Panc1 (cell line): ENCODE measurements around the gene MSGN1. TPM values are rescaled to one million over a fixed set of nuclear protein-coding genes. Genes with fewer than 3 reads are reported as not detected.

Experiments
- ATAC-seq: fragments of 200-7000 bp; cut with Tn5 transposase; 2 replicates; pipeline ENCODE4 v1.9.1; 2020; ENCODE audit warnings: mild to moderate bottlenecking, moderate library complexity
- BruUV-seq: library from RNA; stranded (reverse); fragments of 400-500 nt; replicated peaks from 2 replicates; lab custom pipeline; 2021; lab: Mats Ljungman, UMichigan
- CTCF ChIA-PET: fragments of 300-600 bp; sonication (Branson Sonifier 250); formaldehyde crosslinking; loops from one replicate; lab custom pipeline; 2022; ENCODE audit warnings: antibody characterized with exemption; lab: Charles Lee
- POLR2A ChIA-PET: fragments of 300-600 bp; sonication (Branson Sonifier 250); formaldehyde crosslinking; loops from one replicate; lab custom pipeline; 2022; ENCODE audit warnings: antibody characterized with exemption; lab: Charles Lee
- DNase-seq: peaks from one replicate; pipeline ENCODE4 v3.0.0-alpha.2; 2010; ENCODE audit warnings: low read depth, low spot score
- H3K27ac ChIP-seq: 2 replicates; pipeline ENCODE4 v1.5.1; 2011; ENCODE audit warnings: mild to moderate bottlenecking, low read length, inconsistent platforms
- H3K27me3 ChIP-seq: fragments of 200-500 bp; sonication (Bioruptor generic); 2 replicates; pipeline ENCODE4 v1.6.0; 2014; ENCODE audit warnings: low read length, inconsistent platforms; ENCODE audit not compliant: control insufficient read depth, insufficient read depth
- H3K36me3 ChIP-seq: fragments of 200-500 bp; sonication (Bioruptor generic); 2 replicates; pipeline ENCODE4 v1.5.1; 2014; ENCODE audit warnings: inconsistent platforms, mild to moderate bottlenecking, low read length, moderate library complexity; ENCODE audit not compliant: control insufficient read depth, insufficient read depth
- H3K4me1 ChIP-seq: 2 replicates; pipeline ENCODE4 v1.5.1; 2011; ENCODE audit warnings: inconsistent platforms, mild to moderate bottlenecking, low read length, moderate library complexity; ENCODE audit not compliant: control insufficient read depth, insufficient read depth
- H3K4me3 ChIP-seq, 2 experiments: 2 replicates each; pipeline ENCODE4 v1.5.1; 2011 to 2012; ENCODE audit warnings: low read depth in 2 of 2, low read length in 2 of 2, mild to moderate bottlenecking in 2 of 2, inconsistent platforms in 1 of 2, moderate library complexity in 1 of 2
- H3K9me3 ChIP-seq: fragments of 200-500 bp; sonication (Bioruptor generic); 2 replicates; pipeline ENCODE4 v1.5.1; 2014; ENCODE audit warnings: low read depth, mild to moderate bottlenecking, inconsistent platforms, low read length, moderate library complexity; ENCODE audit not compliant: control insufficient read depth, insufficient read depth
- POLR2AphosphoS5 ChIP-seq: IDR thresholded peaks from 2 replicates; pipeline ENCODE4 v1.6.1; 2012; ENCODE audit warnings: mild to moderate bottlenecking, low read depth, low read length, moderate library complexity
- TCF7L2 ChIP-seq: IDR thresholded peaks from 2 replicates; pipeline ENCODE4 v1.6.1; 2011; ENCODE audit warnings: mild to moderate bottlenecking, low read depth, low read length, inconsistent platforms
- in situ Hi-C: cut with HindIII; loops from 2 replicates; pipeline ENCODE4 v1.10.0; 2016; ENCODE audit warnings: low sequenced_read_pairs, low pct_unique_long_range_greater_than_20kb
- intact Hi-C: fragments of 100-400 bp; cut with micrococcal nuclease; formaldehyde crosslinking; loops from one replicate; pipeline ENCODE4 v1.10.0; 2022; ENCODE audit not compliant: unreplicated experiment
- total RNA-seq: library from RNA; stranded (reverse); gene quantifications from one replicate; pipeline ENCODE4 v1.2.1, GENCODE V29; 2021; ENCODE audit not compliant: unreplicated experiment
- TF ChIP-seq, protein P1 (sequence below), 2 experiments: IDR thresholded peaks; 2 replicates each; pipeline ENCODE4 v1.6.1; 2011 to 2012; ENCODE audit warnings: low read depth in 2 of 2, control low read depth in 1 of 2, low read length in 1 of 2, mild to moderate bottlenecking in 1 of 2, moderate library complexity in 1 of 2; ENCODE audit not compliant: insufficient read depth in 1 of 2

Gene MSGN1
- total RNA-seq, 1 experiment from 2014 or later: not detected

DNA sequence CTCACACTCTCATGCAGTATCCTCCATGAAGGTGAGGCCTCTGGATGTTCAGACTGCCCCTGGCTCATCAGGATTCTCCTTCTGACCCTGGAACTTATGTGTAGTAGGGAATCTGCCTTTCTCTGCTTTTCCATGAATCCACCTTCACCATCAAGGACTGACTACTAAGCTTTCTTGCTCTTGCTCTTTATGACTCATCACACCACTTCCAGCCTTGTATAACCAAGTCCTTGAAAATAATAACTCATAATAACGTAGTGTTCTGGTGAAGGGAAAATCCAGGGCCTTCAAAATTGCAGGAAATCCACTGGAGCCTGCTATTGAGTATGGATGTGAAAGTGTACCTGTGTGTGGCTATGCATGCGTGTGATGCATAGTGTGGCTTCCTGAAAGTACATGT lies 50.9 kb downstream of the MSGN1 start:
- in situ Hi-C loops: no loop called here
- Histone ChIP-seq H3K27me3 (no peaks in the 10 kb centered on the region), H3K27ac (no peak overlapping the region), H3K4me1 (no peaks in the 10 kb centered on the region), H3K36me3 (no peaks in the 10 kb centered on the region), H3K4me3 (no peak overlapping the region), H3K9me3 (no peaks in the 10 kb centered on the region)
- ChIA-PET CTCF (no interaction called here), POLR2A (no interaction called here)
- TF ChIP-seq TCF7L2 (no peak), POLR2AphosphoS5 (no peak)
- TF ChIP-seq, protein P1, sequence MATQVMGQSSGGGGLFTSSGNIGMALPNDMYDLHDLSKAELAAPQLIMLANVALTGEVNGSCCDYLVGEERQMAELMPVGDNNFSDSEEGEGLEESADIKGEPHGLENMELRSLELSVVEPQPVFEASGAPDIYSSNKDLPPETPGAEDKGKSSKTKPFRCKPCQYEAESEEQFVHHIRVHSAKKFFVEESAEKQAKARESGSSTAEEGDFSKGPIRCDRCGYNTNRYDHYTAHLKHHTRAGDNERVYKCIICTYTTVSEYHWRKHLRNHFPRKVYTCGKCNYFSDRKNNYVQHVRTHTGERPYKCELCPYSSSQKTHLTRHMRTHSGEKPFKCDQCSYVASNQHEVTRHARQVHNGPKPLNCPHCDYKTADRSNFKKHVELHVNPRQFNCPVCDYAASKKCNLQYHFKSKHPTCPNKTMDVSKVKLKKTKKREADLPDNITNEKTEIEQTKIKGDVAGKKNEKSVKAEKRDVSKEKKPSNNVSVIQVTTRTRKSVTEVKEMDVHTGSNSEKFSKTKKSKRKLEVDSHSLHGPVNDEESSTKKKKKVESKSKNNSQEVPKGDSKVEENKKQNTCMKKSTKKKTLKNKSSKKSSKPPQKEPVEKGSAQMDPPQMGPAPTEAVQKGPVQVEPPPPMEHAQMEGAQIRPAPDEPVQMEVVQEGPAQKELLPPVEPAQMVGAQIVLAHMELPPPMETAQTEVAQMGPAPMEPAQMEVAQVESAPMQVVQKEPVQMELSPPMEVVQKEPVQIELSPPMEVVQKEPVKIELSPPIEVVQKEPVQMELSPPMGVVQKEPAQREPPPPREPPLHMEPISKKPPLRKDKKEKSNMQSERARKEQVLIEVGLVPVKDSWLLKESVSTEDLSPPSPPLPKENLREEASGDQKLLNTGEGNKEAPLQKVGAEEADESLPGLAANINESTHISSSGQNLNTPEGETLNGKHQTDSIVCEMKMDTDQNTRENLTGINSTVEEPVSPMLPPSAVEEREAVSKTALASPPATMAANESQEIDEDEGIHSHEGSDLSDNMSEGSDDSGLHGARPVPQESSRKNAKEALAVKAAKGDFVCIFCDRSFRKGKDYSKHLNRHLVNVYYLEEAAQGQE (IDR thresholded peaks at IDR 0.05; ENCODE audit: insufficient read depth in 1 of 2, low read depth in 2 of 2, low read length in 1 of 2): no peak
- no peak for DNase-seq
- intact Hi-C loops: no loop called here
- no TSS peak for BruUV-seq
- ATAC-seq: no peak

Other genes starting within 250 kb of the MSGN1 start
- 43.8 TPM for gene SMC6, start 62.6 kb upstream of the MSGN1 start, total RNA-seq
- 24.0 TPM for gene GEN1, start 62.3 kb upstream of the MSGN1 start, total RNA-seq
- gene KCNS3, start 62.2 kb downstream of the MSGN1 start, total RNA-seq: 1.7 TPM